ENCODE data around the gene ZNF24.

- TF ChIP-seq CTCF (IDR thresholded peaks at IDR 0.05), result no peak
- TF ChIP-seq, protein P1, sequence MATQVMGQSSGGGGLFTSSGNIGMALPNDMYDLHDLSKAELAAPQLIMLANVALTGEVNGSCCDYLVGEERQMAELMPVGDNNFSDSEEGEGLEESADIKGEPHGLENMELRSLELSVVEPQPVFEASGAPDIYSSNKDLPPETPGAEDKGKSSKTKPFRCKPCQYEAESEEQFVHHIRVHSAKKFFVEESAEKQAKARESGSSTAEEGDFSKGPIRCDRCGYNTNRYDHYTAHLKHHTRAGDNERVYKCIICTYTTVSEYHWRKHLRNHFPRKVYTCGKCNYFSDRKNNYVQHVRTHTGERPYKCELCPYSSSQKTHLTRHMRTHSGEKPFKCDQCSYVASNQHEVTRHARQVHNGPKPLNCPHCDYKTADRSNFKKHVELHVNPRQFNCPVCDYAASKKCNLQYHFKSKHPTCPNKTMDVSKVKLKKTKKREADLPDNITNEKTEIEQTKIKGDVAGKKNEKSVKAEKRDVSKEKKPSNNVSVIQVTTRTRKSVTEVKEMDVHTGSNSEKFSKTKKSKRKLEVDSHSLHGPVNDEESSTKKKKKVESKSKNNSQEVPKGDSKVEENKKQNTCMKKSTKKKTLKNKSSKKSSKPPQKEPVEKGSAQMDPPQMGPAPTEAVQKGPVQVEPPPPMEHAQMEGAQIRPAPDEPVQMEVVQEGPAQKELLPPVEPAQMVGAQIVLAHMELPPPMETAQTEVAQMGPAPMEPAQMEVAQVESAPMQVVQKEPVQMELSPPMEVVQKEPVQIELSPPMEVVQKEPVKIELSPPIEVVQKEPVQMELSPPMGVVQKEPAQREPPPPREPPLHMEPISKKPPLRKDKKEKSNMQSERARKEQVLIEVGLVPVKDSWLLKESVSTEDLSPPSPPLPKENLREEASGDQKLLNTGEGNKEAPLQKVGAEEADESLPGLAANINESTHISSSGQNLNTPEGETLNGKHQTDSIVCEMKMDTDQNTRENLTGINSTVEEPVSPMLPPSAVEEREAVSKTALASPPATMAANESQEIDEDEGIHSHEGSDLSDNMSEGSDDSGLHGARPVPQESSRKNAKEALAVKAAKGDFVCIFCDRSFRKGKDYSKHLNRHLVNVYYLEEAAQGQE (IDR thresholded peaks at IDR 0.05; ENCODE audit: insufficient read depth in 1 of 2, low read depth in 2 of 2, low read length in 1 of 2), result no peak
- no peak for TF ChIP-seq TCF7L2 (IDR thresholded peaks at IDR 0.05; ENCODE audit: low read depth, low read length)
- TF ChIP-seq POLR2AphosphoS5 (IDR thresholded peaks at IDR 0.05; ENCODE audit: low read depth, low read length), result no peak
Observed at GRCh38 chr18:35376742-35377695, 32.8 kb upstream of the ZNF24 start, which contains the start of gene ZNF396.

Data from Panc1 (cell line).